DMS79 treated with DMSO at 0.1 percent for 48 hours (cell line): ENCODE data around the gene HS6ST1.

ENCODE experiments used
- DNase-seq: peaks from one replicate; lab custom pipeline; 2025; lab: John Stamatoyannopoulos, UW

The HS6ST1 gene

DNA sequence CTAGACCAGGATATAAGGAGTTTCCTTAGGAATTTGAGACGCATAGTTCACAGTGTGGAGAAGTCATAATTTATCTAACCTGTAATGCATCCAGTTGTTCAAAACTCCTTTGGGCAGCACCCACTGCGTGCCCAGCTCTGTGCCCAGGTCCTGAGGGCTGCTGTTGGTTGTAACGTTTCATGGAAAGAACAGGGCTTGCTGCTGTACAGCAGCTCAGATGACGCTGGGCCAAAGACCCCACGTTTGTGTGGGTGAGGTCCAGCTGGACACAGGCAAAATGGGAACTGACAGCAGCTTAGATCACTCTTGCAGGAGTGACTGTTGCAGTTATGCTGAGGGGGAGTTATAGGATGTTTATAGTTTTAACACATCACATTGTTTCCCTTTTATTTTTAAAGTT lies 30.0 kb upstream of the HS6ST1 start:
- DNase-seq, result no peak

DNA sequence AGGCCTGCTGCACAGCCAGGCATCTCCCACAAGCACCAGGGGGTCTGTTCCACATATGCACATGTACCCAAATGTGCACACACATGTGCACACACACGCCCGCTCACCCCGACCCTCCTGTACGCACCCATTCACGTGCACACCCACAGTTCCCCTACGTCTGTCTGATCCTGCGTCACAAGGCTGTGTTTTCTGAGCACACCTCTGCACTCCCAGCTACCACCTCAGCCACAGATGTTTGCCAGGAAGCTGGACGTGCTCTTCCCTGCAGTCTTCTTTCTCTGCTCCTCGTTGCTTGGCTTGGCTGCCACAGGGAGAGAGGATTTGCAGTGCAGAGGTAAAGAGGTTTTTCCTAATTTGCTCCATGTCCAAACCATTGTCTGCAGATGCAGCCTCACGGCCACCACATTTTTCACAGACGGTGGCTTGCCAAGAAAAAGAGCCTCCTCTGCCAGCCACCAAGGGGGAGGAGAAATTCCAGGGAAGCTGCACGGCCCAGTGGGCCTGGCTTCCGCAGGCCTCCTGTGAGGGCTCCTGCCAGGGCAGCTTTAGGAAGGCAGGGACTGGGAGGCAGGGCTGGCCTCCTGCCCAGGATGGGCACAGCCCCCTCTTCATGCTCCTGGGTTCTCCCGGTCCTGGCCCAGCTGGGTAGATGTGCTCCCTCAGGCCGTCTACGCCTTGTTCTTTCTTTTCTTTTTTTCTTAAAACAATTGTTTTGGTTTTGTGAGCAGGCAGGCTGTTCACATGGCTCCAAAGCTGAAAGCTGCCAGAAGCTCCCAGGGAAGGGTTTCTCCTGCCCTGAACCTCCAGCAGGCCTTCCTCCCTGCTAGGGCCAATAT lies 29.3 kb upstream of the HS6ST1 start:
- DNase-seq, result peak; percentile 57

DNA sequence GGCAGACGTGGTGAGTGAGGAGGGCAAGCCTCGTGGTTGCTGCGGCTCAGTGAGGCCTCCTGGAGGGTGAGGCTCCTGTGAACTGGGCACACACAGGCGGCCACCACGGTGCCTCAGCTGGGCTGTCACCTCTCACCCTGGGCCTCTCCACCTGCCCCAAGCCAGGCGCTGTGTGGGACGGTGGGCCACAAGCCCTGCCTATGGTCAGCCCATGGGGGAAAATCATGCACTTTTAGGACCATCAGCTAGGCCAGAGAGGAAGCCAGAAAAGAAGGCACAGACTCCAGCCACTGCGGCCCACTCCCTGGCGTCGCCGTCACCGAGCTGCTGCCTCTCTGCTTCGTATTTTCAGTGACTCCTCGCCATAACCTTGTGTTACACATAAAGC lies 28.5 kb upstream of the HS6ST1 start:
- DNase-seq, result no peak

DNA sequence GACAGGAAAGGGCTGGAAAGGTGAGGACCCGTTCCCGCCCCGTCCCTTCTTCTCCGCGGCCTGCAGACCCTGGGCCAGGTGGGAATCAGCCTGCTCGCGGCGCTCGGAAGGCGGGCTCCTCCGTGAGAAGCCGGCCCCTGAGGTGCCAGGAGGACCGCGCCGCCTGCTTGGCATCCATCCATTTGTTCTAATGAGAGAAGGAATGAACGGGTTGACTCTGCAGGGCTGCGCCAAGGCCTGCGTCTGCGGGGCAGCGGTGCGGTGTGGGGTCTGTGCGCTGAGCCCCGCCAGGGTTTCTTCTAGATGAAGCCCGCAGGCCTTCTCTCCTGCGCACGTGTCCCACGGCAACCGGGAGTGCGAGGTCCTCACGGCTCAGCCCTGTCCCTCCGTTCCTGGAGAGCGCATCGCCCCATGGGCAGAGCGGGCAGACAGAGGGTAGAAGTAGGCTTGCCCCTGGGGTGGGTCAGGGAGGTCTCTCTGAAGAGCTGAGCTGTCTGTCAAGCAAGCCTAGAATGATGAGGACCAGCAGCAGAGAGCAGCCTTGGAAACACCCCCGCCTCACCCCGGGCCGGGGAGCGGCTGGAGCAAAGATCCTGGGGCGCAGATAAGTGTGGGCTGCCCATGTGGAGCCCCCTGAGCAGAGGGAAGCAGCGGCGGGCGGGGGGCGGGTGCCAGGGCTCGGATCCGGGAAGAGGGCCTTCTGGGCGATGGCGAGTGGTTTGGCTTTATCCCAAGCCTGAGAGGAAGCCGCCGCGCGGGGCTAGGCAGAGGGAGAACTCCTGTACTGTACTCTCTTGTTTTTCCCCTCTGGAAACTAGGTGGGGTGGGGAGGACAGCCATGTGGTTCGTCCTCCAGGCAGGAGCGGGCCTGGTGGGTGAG lies 27.9 kb upstream of the HS6ST1 start:
- DNase-seq, result no peak

DNA sequence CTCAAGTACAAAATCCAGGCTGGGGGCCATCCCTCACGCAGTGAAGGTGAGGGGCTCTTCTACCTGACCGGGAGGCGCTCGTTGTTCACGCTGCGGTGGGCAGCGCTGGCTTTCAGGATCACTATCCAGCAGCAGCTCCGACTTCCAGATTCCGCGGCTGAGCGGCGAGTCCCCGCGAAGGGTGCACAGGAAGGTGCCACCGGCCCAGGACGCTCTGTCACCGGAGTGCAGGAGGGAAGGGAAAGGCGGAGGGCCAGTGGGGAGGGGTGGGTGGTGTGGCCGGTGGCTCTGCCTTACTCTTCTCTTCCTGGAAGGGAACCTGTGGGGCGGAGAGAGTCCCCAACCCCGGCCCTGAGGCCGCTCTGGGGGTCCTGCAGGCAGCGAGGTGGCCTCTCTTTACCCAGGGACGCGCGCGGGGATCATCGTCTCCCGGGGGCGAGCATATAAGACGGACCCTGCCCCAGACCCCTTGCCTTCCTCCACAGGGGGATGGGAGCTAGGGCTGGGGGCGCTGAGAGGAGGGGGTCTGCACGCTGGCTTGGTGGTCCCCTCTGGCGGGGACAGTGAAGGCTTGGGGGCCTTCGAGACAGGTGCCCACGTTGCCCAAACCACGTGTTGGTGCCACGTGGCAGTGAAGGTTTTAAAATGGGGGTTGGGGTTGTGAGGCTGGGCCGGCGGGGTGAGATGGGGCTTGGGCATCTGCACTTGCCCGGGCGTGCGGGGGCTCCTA lies 26.9 kb upstream of the HS6ST1 start:
- DNase-seq, result no peak

DNA sequence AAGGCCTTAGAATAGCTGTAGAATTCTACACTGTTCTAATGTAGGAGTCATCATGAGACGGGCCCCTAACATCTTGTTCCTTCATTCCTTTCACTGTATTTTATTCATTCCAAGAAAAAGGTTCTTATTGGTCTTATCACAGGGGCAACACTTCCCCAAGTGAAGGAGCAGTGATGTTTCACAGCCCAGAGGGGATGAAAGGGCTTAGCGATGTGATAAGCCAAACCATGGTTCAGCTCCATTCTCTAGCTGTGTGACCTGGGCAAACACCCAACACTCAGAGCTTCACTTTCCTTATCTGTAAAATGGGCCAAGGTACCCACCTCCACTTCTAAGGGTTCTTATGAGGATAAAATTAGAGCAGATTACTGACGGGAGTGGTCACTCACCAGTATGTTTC lies 25.4 kb upstream of the HS6ST1 start:
- DNase-seq, result no peak

DNA sequence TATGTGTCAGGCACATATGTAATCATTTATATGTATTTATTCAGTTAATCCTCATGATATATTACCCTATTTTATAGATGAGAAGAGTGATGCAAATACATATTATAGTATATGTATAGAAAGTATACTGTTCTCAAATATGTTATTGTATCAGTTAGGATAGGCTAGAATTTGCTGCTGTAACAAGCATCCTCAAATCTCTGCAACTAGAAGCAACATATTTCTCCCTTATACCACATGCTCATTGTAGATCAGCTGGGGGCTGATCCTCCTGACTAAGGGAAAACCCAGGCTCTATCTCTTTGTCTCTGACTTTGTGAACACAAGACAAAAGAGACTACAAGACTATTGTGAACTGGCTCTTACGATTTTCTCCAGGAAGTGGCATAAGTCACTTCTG lies 24.8 kb upstream of the HS6ST1 start:
- no peak for DNase-seq

DNA sequence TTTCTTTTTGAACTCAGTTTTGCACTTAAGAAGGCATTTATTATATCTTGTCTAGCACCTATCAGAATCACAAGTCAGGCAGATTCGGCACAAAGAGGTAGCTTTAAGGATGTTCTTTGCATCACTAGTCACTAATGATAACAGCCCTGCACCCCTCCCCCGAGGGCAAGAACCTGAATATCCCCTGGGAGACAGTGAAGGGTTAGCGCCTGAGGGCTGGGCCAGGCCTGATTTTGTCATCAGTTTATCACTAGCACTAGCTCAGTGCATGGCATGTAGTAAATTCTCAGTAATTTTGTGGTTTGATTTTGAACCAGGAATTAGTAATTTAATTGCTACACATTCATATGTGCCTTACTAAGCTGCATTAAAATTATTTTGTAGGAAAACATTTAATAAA lies 23.9 kb upstream of the HS6ST1 start:
- no peak for DNase-seq

DNA sequence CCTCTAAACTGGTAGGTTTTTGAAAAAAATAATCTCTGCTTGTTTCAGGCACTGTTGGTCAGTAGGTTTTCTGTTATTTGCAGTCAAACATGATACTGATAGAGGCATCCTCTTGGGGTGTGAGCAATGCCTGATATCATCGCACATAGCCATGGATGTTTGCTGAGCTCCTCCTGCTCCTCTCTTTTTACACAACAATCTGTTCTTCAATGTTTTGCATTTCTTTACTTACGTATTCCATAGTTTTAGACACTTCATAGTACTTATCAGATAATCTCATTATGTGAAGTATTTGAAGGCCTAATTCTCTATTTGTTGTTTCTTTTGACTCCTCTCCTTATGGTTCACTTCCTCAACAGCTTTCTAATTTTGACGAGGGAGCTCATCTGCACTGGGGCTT lies 23.0 kb upstream of the HS6ST1 start:
- DNase-seq, result no peak

DNA sequence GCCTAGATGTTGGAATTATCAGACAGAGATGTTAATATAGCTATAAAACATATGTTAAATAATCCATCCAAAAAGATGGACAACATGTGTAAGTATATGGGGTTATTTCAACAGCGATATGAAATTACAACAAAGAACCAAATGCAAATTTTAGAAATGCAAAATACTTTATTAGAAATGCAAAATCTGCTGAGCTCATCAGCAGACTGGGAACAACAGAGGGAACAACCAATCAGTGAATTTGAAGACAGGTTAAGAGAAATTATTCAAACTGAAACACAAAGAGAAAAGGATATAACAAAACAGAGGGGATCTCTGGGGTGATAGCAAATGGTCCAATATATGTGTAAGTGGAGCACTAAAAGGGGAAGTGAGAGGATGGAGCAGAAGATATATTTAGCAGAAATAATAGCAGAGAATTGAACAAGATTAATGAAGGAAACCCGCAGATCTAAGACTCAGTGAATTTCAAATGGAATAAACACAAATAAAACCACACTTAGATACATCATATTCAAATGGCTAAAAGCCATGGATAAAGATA lies 13.5 kb upstream of the HS6ST1 start:
- DNase-seq, result no peak

DNA sequence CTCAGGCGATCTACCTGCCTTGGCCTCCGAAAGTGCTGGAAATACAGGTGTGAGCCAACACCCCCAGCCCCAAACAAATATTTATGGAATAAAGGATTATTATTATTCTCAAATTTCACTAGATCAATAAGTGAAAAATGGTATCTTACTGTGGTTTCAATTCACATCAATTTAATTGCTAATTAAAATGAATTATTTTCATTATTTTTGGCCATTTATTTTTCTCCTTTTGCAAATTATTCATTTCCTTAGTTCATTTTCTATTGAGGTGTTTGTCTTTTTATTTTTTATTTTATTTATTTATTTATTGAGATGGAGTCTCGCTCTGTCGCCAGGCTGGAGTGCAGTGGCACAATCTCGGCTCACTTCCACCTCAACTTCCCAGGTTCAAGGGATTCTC lies 11.9 kb upstream of the HS6ST1 start:
- DNase-seq, result no peak

DNA sequence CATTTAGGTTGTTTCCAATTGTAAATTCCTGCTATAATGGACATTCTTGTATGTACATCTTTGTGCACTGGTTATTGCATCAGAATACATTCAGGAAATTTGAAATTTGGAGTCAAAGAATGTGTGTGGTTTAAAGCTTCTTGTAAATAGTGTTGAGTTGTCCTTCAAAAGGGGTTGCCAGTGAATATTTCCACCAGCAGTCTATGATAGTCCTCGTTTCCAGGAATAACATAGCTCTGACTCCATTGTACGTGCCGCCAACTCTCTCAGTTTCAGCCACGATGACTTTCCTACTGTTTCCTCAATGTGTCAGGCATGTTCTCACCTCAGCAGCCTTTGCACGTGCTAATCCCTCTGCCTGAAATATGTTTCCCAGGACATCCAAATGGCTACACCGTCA lies 10.9 kb upstream of the HS6ST1 start:
- DNase-seq, result no peak

DNA sequence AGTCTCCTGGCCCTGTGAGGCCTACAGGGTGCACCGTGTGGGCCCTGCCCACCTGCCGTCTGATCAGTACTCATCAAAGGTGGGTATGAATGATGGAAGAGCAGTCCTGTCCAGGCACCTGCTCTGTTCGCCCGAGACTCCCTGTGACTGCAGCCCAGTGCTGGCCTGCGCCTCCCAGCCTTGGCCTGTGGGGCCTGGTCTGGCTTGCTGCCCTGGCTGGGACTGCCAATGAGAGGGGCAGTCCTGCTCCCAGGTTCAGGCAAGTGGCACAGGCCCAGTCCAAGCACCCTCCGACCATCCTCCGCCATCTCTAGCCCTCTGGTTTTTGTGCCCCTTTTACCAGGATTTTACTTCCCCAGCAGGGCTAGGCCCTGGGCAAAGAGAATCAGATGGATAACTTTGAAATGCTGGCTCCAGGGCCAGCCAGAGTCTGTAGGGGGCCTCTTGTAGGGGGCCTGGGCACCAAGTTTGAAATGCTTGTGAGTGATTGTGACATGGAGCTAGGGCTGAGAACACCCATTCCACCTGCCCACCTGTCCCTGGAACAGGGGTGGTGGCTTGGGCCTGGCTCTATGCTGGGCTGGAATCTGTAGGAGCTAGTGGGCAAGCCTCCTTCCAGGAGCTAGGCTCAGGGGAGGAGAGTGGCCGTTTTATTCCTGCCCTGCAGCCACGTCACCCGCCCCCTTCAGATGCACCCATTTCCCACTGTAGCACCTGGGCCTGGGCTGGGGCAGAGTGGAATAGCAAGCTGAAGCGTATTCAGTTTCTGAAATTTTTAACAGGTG lies 8.7 kb upstream of the HS6ST1 start:
- no peak for DNase-seq

DNA sequence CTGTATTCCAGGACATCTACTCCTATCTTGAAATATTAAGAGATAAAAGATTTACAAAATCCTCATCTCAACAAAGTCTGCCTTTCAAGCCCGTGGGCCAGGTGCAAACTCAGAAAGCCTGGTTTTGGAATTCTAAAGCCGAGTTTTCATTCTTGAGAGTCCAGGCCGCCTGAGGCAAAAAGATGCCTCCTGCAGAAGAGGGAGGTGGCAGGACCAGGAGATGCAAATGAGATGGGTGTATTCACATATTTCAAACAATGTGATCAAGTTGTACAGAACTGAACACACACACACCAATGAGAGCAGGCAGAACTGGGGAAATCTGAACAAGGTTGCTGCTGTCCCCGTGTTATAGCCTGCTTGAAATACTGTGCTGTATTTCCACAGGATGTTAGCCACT lies 7.7 kb upstream of the HS6ST1 start:
- DNase-seq, result no peak

DNA sequence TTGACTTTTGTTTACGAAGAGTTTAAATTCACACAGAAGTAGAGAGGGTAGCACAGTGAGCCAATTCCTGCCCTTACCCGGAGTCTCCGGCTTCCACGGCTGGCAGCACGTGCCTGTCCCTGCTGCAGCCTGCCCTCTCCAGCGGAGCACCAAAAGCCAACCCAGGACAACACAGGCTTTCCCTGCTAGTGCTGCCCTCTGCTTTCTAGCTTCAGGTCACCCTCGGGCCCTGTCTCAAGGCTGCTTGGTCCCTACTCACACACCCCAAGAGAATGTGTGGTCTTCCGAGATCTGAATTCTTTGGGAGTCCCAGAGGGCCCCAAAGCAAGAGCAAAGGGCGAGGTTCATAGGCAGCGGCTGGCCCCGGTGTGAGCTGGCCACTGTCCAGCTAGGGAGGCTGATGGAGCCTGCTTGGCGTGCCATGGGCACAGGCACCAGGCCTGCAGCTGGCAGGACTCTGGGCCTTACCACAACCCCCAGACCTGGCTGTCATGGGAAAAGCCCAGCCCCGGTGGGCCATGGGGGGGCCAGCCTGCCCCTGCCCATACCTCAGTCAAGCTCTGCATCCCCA lies 7.0 kb upstream of the HS6ST1 start:
- DNase-seq, result no peak

DNA sequence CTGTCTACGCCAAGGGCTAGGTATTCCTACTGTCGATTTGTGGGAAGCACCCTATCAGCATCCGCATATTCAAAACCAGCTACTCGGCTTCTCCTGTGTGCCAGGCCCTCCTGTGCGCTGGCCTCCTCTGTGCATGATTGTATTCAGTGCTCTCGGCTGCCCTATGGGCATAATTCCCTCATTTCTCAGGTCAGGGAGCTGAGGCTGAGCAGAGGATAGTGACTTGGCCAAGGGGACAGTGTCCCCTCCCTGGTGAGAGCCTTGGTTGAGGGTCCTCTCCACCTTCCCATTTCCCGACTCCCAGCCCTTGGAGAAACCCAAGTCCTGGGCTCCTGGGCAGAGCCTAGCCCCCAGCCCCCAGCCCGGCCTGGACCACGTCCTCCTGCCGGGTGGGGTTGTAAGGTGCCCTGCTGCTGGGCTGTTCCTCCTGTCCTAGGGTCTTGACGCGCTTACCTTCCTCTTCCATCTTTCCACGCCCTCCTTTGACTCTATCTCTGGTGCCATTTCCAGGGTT lies 6.3 kb upstream of the HS6ST1 start:
- DNase-seq, result no peak

DNA sequence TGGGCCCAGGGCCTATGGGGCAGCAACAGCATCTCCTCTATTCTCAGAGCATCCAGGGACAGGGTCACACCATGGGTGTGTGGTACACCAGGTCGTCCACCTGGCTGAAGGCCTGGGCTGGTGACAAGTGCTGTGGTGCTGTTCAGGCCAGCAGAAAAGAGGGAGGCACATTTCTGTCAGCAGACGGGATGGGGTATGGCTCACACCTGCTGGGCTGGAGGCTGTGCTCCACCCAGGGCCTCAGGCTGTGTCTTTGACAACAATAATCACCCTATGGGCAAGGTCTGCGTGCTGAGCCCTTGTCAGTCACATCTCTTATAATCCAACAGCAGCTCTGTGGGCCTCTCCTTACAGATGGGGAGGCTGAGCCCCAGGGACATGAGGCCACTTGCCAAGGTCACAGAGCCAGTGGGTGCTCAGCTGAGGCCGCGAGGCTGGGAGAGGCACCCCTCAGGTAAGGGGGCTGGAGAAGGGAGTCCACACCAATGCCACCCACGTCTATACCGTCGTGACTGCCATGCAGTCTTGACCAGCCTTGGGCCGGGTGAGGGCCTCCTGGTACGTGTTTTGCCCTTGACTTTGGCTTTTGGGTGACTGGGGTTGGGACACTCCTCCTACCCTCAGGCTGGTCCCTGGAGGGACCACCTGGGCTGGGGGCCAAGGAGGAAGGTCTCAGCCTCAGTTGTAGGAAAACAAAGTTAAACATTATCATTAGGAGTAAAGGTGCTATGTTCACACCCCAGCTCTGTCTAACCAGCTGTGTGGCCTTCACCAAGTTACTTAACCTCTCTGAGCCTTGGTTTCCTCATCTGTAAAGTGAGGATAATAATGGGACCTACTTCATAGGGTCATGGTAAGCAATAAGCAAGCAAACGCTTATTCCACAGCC lies 5.6 kb upstream of the HS6ST1 start:
- DNase-seq, result no peak

DNA sequence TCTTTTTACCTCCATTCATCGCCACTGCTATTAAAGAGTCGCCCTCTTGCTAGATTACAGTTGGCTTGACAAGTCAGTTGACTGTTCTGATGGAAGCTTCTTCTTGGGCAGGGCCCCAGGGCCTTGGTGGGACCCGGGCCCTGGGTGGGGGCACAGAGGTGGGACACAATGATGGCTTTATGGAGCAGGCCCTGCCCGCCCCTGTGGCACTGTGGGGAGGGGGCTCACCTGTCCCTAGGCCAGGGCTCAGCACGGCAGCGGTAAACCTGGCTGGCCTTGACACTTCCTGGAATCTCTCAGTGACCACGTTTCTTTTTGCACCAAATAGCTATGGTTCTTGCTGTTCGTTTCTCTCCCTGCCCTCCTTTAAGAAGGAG lies 4.9 kb upstream of the HS6ST1 start:
- no peak for DNase-seq

DNA sequence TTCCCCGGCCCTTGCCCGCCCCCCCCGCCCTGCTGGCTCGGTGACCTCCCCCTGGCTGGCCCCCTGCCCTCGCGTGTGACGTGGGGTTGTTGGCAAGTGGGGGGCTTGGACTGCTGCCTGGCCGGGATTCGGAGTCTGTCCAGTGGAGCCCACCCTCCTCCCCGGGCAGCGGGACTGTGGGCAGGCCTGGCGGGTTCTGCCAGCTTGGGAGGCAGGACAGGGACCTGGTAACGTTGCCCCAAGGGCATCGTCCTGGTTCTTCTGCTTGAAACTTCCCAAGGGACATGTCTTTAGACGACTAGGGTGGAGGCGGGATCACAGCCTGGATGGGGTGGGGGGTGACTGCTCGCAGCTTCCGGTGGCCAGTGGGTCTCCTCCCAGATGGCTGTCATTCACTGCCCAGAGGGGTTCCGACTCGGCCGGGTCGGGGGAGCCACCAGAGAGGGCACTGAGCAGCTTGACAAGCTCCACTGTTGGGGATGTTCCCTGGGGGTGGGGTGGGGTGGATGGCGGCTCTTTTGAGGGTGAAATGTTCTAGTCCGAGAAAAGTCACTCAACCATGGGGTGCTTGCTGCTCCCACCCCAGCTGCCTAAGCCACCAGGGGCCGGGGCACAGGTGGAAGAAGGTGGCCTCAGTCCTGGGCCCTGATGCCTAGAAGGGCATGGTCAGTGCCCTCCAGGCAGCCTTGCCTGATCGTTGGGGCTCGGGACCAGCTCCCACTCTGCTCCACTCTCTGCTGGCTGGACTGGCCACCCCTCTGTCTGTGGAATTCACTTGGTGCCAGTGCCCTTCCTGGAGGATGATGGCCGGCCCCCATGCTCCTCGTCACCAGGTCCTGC lies 4.3 kb upstream of the HS6ST1 start:
- no peak for DNase-seq
